ENCODE measurements around the gene SAMD4A.

The SAMD4A gene

DNA sequence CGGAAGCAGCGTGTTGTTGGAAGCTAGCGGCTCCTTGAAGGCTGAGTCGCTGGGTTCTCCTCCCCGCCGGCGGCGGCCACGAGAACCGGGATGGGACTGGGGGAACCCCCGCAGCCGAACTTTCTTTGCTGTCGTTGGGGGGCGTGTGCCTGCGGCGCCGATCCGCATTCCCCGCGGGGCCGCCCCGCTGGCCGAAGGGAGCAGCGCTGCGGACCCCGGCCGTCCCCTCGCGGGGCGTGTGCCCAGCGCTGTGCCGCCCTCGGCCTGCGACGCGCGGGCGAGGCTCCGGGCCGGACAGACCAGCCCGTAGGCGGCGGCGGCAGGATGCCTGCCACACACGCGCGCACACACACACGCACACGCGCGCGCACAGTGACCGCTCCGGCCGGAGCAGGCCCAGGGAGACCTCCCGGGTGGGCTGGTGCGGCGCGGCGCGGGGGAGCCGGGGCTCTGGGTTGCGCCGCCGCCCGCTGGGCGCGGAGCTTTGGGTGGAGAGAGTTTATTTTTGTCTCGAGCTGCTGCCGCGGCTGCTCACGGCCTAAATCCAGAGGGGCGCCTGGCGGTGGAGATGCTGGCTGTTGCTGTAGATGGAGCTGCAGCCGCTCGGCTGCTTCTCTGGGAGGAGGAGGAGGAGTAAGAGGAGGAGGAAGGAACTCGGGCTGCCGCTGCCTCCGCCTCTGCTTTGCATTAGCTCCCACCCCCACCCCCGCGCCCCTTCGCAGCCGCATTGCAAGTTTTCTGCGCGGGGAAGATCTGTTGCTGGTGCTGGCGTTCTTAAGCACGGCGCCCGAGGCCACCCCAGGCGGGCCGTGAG, at the start of gene SAMD4A:
Gene SAMD4A, plus strand, starts transcription at position 719 of the 814 bp plus-strand sequence. CDS start 789 bp downstream, outside the sequence.
- DNase-seq: peak; percentile 69

- no peak for DNase-seq
Observed at GRCh38 chr14:54524410-54524809, 42.5 kb upstream of the SAMD4A start.

DNA sequence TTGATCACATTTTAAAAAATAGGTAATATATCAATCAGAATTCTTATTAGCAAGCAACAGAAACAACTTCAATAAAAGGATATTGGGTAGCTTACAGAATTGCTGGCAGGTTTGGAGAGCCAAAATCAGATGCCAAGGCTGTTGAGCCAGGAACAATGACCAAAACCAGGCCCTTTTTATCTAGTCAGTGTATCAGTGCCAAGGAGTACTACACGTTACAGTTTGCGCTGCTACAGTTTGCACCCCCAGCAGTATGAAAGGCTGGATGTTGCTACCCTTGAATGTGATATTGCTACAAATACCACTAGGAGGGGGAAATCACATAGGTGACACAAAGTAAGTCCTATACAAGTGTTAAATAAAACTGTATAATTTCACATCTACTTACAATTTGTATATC, 38.0 kb upstream of the SAMD4A start:
- DNase-seq: no peak

DNA sequence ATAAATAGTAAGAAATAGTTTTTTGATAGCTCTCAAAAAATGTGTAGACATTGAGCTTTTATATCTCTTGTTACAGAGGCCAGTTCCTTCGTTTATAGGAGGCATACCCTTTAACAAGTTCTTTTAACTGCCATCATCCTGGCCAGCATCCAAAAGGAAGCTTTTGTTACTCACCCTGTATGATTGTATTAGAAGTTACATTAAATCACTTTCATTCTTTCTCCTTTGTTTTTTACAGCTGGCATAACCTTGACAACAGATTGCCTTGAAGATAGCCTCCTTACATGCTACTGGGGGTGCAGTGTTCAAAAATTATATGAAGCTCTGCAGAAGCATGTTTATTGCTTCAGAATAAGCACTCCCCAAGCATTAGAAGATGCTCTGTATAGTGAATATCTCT, 37.1 kb upstream of the SAMD4A start:
- no peak for DNase-seq

DNA sequence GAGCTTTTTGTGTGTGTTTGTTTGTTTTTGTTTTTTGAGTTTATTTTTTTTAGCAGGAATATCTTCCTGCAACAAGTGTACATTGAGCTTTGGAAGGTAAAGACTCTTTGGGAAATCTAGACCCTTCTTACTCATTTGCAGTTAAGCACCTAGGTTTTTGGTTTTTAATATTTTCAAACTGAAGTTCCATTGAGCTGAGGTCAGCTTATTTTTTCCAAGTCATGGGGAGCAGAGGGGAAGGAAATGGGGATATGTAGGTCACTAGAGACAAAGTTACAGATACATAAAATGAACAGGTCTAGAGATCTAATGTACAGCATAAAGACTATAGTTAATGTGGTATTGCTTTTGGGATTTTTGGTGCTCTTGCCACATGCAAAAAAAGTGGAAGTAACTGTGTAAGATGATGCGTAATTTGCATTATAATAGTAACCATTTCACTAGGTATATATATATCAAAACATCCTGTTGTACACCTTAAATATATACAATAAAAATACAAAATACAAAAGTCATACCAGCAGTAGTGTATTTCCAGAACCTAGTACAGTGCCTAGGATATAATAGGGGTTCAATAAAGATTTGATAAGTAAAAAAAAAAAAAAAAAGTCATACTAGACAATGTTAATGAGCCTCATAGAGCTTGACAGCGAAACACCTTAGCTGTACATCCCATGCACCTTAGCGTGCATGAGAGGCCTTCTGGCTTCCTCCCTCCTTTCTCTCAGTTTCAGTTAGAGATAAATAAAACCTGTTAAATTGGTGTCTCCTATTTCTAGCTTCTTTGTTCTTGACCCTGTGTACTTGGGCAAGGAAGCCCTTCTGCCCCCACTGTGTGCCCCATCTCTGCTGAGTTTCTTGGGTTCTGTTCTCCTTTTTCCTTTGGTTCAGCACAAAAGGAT, 34.6 kb upstream of the SAMD4A start:
- no peak for DNase-seq

DNA sequence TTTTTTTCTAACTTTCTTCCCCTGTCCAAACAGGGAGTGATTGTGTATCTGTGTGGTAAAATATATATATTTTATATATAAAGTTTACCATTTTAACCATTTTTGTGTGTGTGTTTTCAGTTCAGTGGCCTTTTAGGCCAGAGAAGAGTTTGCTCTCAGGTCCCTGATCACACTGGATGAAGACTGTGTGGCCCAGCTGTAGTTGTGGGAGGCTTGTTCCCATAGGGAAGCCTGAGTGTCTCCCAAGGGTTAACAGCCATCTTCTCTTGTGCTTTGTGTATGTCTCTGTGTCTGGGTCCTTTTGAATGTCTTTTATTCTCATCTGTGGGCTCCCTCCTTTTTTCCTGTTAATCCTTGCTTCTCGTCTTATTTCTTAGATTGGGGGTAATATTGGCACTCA, 33.8 kb upstream of the SAMD4A start:
- DNase-seq: no peak

DNA sequence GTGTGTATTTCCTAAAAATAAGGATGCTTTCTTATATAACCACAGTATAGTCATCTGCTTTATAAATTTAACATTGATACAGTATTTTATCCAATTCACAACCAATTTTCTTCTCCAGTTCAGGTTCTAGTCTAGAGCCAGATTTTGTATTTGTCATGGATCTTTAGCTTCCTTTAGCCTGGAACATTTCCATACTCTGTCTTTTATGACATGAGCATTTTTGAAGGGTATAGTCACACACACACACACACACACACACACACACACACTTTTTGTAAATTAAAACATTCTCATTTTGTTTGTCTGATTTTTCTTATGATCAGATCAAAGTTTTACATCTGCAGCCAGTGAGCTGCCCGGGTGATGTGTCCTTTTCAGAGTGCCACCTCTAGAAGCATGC, 31.8 kb upstream of the SAMD4A start:
- DNase-seq: no peak

DNA sequence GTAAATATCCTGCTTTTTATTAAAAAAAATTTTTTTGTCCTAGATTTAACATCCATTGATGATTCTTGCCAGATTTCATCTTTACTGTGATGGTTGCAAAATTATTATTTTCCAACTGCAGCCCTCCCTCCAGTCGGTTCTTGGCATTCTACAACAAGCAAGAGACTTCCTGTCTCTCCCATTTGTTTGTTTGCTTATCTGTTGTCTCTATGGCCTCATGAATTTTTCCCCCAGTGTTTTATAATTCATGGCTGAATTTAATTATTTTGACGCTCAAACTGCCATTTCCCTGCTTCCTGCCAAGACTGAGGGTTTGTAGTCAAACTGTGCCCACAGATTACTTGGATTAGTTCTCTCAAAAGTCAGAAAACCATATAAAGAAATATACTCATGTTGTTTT, 31.3 kb upstream of the SAMD4A start:
- DNase-seq: no peak

DNA sequence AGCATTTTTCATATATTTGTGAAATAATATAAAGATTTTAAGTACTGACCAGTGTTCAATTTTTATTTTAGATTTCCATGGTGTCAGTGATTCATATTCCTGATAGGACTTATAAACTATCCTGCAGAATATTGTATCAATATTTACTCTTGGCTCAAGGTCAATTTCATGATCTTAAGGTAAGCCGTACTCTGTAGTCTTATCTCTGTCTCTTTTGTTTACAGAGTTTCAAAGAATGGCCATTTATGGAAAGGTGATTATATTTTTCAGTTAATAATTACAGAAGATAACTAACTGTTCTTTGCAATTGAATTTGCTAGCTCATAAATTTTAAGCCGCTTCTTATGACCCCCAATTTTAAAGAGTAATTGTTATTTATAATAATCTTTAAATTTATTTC, 29.3 kb upstream of the SAMD4A start:
- DNase-seq: no peak

DNA sequence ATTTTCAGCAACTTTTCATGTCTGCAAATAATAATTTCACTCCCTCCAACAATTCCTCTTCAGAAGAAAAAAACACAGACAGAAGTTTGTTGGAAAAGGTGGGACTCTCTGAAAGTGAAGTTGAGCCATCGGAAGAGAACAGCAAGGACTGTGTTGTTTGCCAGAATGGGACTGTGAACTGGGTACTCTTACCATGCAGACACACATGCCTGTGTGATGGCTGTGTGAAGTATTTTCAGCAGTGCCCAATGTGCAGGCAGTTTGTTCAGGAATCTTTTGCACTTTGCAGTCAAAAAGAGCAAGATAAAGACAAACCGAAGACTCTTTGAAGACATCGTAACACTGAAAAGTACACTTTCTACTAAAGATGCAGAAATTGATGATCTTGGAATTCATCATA, 28.9 kb upstream of the SAMD4A start:
- no peak for DNase-seq

- no peak for DNase-seq
Observed at GRCh38 chr14:54547583-54547982, 19.3 kb upstream of the SAMD4A start.

DNA sequence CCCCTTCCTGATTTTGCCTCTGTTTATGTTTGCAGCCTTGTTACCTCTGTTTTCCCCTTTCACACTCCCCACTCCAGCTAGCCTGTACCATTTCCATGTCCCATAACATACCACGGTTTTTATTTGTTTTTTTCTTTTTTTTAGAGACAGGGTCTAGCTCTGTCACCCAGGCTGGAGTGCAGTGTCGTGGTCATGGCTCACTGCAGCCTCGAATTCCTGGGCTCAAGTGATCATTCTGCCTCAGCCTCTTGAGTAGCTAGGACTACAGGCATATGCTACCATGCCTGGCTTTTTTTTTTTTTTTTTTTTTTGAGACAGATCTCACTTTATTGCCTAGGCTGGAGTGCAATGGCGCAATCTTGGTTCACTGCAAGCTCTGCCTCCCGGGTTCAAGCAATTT, 18.4 kb upstream of the SAMD4A start:
- no peak for DNase-seq

GRCh38 chr14:54549862-54550261, 17.1 kb upstream of the SAMD4A start:
- DNase-seq: no peak

- DNase-seq: no peak
Observed at GRCh38 chr14:54550514-54550913, 16.4 kb upstream of the SAMD4A start.

GRCh38 chr14:54554401-54554800, 12.5 kb upstream of the SAMD4A start:
- no peak for DNase-seq

GRCh38 chr14:54555651-54556050, 11.3 kb upstream of the SAMD4A start:
- no peak for DNase-seq

DNA sequence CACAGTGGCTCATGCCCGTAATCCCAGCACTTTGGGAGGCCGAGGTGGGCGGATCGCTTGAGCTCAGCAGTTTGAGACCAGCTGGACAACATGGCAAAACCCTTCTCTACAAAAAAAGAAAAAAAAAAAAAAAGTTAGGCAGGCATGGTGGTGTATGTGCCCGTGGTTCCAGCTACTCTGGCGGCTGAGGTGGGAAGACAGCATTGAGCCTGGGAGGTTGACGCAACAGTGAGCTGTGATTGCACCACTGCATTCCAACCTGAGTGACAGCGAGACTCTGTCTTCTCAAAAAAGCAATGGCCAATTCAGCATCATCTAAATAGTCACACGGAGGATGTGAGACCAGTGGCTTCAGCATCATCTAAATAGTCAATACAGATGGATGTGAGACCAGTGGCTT, 10.4 kb upstream of the SAMD4A start:
- no peak for DNase-seq

GRCh38 chr14:54562334-54562733, 4.6 kb upstream of the SAMD4A start:
- no peak for DNase-seq

DNA sequence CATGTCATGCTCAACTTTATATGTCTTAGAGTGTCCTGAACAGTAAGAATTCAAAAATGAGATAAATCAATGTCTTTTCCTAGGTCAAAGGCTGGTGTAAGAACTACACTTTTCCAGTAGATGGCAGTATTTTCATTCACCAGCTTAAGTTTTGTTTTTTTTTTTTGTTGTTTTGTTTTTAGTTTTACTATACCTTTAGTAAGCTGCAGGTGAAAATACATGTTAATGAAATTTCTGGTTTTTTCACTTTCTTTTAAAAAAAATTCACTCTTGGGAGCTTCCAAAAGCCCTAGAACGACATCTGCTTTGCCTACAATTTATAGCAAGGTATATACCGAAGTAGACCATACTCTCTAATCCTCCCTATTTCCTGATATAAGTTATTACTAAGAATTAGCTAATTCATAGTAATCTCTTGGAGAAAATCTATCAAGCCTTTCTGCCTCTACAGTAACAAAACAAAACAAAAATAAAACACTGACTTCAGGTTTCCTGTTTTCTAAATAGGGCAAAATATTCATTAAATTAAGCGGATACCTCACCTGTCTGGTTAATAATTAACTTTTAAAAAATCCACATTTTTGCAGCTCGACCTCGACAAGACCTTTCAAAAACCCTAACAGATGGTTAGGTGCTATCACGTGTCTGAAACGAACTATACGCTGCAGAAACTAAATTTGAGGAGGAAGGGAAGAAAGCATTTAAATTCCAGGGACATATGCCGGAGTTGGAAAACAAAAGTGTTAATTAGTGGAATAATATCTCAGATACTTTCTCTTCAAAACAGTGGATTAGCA, 2.7 kb upstream of the SAMD4A start:
- no peak for DNase-seq

GRCh38 chr14:54564868-54565784, 1.8 kb upstream of the SAMD4A start:
- peak; percentile 71 for DNase-seq

DNA sequence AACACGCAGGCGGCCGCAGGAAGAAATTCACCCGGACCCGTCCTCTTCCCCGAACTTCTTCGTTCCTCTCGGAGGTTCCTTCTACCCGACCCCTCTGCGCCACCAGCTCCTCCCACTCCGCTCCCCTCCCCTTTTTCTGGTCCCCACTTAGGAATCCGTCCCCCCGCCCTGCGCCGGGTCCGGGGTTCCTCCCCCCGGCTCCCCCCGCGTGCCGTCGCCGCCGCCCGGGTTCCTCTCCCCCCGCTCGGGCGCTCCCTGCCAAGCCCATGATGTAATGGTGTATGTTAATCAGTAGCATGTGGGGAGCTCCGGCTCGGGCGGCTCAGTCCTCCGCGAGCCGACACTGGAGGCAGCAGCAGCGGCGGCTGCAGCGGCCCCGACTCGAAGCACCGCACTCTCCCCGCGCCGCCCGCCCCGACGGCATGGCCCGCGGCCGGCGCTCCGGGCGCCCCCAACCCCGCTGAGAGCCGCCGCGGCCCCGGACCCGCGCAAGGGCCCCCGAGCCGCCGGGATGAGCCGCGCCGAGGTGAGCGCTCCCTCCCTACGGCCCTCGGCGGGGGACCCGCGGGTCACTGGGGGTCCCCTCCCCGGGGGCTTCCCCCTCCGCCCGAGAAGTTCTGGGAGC, 1.0 kb upstream of the SAMD4A start:
- DNase-seq: peak; percentile 76

GRCh38 chr14:54567224-54567638, 303 bp downstream of the SAMD4A start:
- no peak for DNase-seq
